Measurements from ENCODE around the gene RAB40AL.

DNA sequence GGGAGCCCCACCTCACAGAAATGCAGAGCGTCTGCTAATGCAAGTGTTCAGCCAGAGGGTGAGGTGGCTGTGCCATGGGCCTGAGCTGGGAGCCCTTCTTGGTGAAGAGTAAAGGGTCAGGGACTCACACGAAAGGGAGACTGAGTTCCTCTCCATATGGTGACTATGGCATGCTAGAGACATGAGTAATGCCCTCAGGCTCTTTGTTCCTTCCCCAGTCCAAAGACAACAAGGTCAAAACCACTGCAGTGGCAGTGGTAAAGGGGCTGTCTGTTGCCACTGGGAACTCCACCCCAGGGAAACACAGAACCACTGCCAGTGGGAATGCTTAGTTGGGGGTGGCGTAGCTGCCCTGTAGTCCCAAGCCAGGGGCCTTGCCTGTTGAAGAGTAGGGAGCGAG is 22.4 kb downstream of the RAB40AL start:
- TF ChIP-seq, protein P1, sequence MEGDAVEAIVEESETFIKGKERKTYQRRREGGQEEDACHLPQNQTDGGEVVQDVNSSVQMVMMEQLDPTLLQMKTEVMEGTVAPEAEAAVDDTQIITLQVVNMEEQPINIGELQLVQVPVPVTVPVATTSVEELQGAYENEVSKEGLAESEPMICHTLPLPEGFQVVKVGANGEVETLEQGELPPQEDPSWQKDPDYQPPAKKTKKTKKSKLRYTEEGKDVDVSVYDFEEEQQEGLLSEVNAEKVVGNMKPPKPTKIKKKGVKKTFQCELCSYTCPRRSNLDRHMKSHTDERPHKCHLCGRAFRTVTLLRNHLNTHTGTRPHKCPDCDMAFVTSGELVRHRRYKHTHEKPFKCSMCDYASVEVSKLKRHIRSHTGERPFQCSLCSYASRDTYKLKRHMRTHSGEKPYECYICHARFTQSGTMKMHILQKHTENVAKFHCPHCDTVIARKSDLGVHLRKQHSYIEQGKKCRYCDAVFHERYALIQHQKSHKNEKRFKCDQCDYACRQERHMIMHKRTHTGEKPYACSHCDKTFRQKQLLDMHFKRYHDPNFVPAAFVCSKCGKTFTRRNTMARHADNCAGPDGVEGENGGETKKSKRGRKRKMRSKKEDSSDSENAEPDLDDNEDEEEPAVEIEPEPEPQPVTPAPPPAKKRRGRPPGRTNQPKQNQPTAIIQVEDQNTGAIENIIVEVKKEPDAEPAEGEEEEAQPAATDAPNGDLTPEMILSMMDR (IDR thresholded peaks at IDR 0.05): no peak
- TF ChIP-seq POLR2A (IDR thresholded peaks at IDR 0.05): no peak

All from Peyer's patch (tissue), 4 donors.